ENCODE data around the gene SRSF11.

DNA sequence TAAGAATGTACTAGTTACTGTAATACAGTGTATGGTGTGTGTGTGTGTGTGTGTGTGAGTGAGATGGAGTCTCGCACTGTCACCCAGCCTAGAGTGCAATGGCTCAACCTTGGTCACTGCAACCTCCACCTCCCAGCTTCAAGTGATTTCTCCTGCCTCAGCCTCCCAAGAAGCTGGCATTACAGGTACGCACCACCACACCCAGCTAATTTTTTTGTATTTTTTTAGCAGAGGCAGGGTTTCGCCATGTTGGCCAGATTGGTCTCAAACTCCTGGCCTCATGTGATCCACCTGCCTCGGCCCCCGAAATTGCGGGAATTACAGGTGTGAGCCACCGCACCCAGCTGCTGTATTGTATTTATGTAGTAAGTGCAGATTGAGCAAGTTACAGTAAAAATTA lies 12.9 kb upstream of the SRSF11 start:
- TF ChIP-seq, protein P1, sequence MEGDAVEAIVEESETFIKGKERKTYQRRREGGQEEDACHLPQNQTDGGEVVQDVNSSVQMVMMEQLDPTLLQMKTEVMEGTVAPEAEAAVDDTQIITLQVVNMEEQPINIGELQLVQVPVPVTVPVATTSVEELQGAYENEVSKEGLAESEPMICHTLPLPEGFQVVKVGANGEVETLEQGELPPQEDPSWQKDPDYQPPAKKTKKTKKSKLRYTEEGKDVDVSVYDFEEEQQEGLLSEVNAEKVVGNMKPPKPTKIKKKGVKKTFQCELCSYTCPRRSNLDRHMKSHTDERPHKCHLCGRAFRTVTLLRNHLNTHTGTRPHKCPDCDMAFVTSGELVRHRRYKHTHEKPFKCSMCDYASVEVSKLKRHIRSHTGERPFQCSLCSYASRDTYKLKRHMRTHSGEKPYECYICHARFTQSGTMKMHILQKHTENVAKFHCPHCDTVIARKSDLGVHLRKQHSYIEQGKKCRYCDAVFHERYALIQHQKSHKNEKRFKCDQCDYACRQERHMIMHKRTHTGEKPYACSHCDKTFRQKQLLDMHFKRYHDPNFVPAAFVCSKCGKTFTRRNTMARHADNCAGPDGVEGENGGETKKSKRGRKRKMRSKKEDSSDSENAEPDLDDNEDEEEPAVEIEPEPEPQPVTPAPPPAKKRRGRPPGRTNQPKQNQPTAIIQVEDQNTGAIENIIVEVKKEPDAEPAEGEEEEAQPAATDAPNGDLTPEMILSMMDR (IDR thresholded peaks at IDR 0.05; ENCODE audit: borderline replicate concordance, extremely low read depth, low read length, poor library complexity, severe bottlenecking) = no peak
- no peak for TF ChIP-seq EZH2 (IDR thresholded peaks at IDR 0.05; ENCODE audit: borderline replicate concordance, low read depth, low read length, severe bottlenecking)

Measured in DND-41 (cell line).